Lung (tissue), 12 donors: ENCODE results near the gene FGGY. TPM values are rescaled to one million over a fixed set of nuclear protein-coding genes. Genes with fewer than 3 reads are reported as not detected.
A peak's percentile ranks its signal among the peaks of the same experiment; 100 is the strongest.

ENCODE experiments used
- ATAC-seq: fragments of 200-7000 bp; cut with Tn5 transposase; one replicate; pipeline ENCODE4 v1.9.1; 2020; ENCODE audit warnings: moderate number of reproducible peaks; ENCODE audit not compliant: insufficient read depth, low FRiP score
- DNase-seq, 3 donors: peaks; one replicate each; pipeline ENCODE4 v3.0.0-alpha.2; 2013 to 2017
- H3K27ac ChIP-seq, 2 donors: one replicate each; pipeline ENCODE4 v1.5.1; 2013; ENCODE audit warnings: mild to moderate bottlenecking in 2 of 2, moderate library complexity in 2 of 2, control low read depth in 1 of 2, inconsistent platforms in 1 of 2, low read depth in 1 of 2, low read length in 1 of 2
- H3K27me3 ChIP-seq, 3 donors: one replicate each; pipeline ENCODE4 v1.5.1; 2013; ENCODE audit warnings: low read length in 2 of 3; ENCODE audit not compliant: control insufficient read depth in 3 of 3, insufficient read depth in 3 of 3
- H3K36me3 ChIP-seq, 4 donors: one replicate each; pipeline ENCODE4 v1.5.1; 2013; ENCODE audit warnings: low read length in 4 of 4, mild to moderate bottlenecking in 1 of 4, moderate library complexity in 1 of 4; ENCODE audit not compliant: control insufficient read depth in 4 of 4, insufficient read depth in 4 of 4
- H3K4me1 ChIP-seq, 5 donors: one replicate each; pipeline ENCODE4 v1.5.1; 2013; ENCODE audit warnings: low read length in 5 of 5, mild to moderate bottlenecking in 2 of 5, moderate library complexity in 1 of 5; ENCODE audit not compliant: control insufficient read depth in 5 of 5, insufficient read depth in 5 of 5
- H3K4me3 ChIP-seq: one replicate; pipeline ENCODE4 v1.5.1; 2013; ENCODE audit warnings: mild to moderate bottlenecking, control low read depth, moderate library complexity
- H3K9ac ChIP-seq, 2 donors: one replicate each; pipeline ENCODE4 v1.5.1; 2013; ENCODE audit warnings: low read length in 2 of 2, control low read depth in 1 of 2; ENCODE audit not compliant: insufficient read depth in 1 of 2
- H3K9me3 ChIP-seq, 4 donors: one replicate each; pipeline ENCODE4 v1.5.1; 2013; ENCODE audit warnings: low read length in 3 of 4, mild to moderate bottlenecking in 1 of 4, moderate library complexity in 1 of 4; ENCODE audit not compliant: control insufficient read depth in 4 of 4, insufficient read depth in 3 of 4
- WGBS, 2 donors: extraction: QIAGEN DNeasy Blood & Tissue Kit; methylation state at CpG; one replicate each; pipeline ENCODE4 v1.1.7; 2013; 5-methylcytosine and 5-hydroxymethylcytosine counted together
- polyA plus RNA-seq, 2 donors: library from polyadenylated mRNA; stranded (reverse); fragments of 200-250 nt; gene quantifications; one replicate each; pipeline ENCODE4 v1.2.1, GENCODE V29; 2013
- total RNA-seq, 2 donors: library from RNA; depleted of rRNA in 1 of 2; stranded (reverse); fragments of >200 nt in 1 of 2; gene quantifications; one replicate each; pipeline ENCODE4 v1.2.1, GENCODE V29; 2014 to 2021
- TF ChIP-seq, protein P1 (sequence below): IDR thresholded peaks from 2 replicates; pipeline ENCODE4 v1.5.1; 2012; ENCODE audit warnings: mild to moderate bottlenecking; ENCODE audit errors: control extremely low read depth, extremely low read depth
- donor health status: control.
- donor health status: control.
- donor health status: Bipolar disorder and iron deficiency.
- donor health status: healthy.
- donor health status: DM: yes; HTN: yes; CAD: no.

FGGY gene
- total and polyA plus RNA-seq, 4 donors: 16.1 to 42.3 (median 18.3) TPM

DNA sequence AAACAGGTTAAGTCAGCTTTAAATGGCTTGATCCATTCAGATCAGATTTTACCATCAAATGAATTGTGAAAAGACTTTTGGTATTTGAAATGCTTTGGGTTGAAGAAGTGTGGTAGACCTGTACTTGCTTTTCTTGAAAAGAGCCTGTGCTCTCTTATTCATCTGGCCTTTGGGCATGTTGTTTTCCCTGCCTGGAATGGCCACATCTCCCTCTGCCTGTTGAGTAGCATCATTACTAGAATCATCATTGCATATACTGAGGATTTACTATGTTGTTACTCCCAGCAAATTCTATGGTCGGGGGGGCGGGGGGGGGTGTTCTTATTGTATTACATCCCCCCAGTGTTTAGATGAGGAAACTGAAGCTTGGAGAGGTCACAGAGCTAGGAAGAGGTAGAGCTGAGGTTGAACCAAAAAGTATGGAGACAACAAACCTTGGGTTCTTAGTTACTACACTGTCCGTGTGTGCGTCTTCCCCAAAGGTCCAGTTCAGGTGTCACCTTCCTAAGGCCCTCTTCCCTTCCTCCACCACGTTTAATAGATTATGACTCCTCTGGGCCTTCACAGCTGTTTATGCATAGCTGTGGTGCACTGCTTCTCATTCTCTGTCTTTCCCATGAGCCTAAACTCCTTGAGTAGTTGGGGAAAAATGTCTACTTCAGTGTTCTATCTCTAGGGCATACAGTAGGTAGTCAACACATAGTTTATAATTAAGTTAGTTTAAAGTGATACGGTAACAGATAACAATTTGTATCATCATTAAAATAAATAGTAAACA is 271.5 kb downstream of the FGGY start:
- ATAC-seq (no peak), DNase-seq (no peak)
- WGBS, 2 donors: 87 to 91% methylated on average over 6 of the region's 6 CpGs
- Histone ChIP-seq H3K9ac (no peak overlapping the region), H3K4me1 (peaks cover 0 to 5% (median 0%) of the 10 kb centered on the region in 5 donors), H3K27me3 (no peaks in the 10 kb centered on the region), H3K36me3 (no peaks in the 10 kb centered on the region), H3K9me3 (no peaks in the 10 kb centered on the region), H3K4me3 (no peak overlapping the region), H3K27ac (no peak overlapping the region)
- TF ChIP-seq, protein P1, sequence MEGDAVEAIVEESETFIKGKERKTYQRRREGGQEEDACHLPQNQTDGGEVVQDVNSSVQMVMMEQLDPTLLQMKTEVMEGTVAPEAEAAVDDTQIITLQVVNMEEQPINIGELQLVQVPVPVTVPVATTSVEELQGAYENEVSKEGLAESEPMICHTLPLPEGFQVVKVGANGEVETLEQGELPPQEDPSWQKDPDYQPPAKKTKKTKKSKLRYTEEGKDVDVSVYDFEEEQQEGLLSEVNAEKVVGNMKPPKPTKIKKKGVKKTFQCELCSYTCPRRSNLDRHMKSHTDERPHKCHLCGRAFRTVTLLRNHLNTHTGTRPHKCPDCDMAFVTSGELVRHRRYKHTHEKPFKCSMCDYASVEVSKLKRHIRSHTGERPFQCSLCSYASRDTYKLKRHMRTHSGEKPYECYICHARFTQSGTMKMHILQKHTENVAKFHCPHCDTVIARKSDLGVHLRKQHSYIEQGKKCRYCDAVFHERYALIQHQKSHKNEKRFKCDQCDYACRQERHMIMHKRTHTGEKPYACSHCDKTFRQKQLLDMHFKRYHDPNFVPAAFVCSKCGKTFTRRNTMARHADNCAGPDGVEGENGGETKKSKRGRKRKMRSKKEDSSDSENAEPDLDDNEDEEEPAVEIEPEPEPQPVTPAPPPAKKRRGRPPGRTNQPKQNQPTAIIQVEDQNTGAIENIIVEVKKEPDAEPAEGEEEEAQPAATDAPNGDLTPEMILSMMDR: no peak

DNA sequence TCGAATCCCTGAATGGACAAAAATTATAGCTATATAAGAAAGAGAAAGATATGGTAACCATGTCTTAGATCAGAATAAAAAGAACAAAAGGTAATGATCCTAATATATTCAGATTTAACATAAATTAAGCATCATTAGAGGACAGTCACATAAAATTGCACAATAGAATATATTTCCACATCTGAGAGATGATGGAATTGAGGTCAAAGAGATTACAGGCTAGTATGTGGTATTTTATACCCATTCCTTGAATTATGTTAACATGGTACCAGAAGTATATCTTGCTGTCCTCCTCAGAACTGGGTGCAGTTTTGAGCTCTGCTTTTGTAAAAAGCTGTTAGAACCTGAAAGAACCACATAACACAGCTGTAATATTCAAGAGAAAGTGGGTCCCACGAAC is 272.3 kb downstream of the FGGY start:
- DNase-seq (no peak), ATAC-seq (no peak)
- H3K4me1 ChIP-seq: peaks cover 0 to 5% (median 0%) of the 10 kb centered on the region in 5 donors
- H3K27ac ChIP-seq: no peak overlapping the region
- no peaks in the 10 kb centered on the region for H3K27me3 ChIP-seq
- 85 to 90% methylated on average over 2 of the region's 2 CpGs for WGBS, 2 donors
- no peak overlapping the region for H3K4me3 ChIP-seq
- peaks cover 0 to 2% (median 0%) of the 10 kb centered on the region in 4 donors for H3K9me3 ChIP-seq
- no peak overlapping the region for H3K9ac ChIP-seq
- no peaks in the 10 kb centered on the region for H3K36me3 ChIP-seq
- TF ChIP-seq, protein P1: no peak

DNA sequence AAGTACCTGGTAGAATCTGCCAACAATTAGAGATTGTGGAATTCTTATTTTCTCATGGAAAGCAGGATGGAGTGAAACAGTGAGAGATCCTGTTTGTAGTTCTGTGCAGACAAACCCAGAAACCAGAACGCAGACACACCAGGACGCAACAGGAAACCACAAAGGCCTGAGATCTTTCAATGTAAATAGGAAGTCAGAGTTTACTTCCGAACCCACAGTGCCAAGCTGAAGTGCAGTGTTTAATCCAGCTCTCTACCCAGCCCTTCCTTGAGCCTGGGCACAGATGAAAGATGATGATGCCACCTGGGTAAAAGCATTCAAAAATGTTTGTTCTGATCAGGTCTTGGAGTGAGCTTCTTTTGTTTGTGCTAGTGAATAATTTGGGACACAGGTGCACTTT is 273.6 kb downstream of the FGGY start:
- H3K4me3 ChIP-seq: no peak overlapping the region
- no peak overlapping the region for H3K27ac ChIP-seq
- WGBS, 2 donors: 5 to 21% methylated on average over 3 of the region's 3 CpGs
- no peaks in the 10 kb centered on the region for H3K27me3 ChIP-seq
- no peak overlapping the region for H3K9ac ChIP-seq
- ATAC-seq (no peak), DNase-seq (peak in 1 of 3 donors; percentile 51)
- peaks cover 0 to 2% (median 0%) of the 10 kb centered on the region in 4 donors for H3K9me3 ChIP-seq
- H3K36me3 ChIP-seq: no peaks in the 10 kb centered on the region
- TF ChIP-seq, protein P1: no peak
- H3K4me1 ChIP-seq: peaks cover 0 to 4% (median 0%) of the 10 kb centered on the region in 5 donors
